Measurements from ENCODE around the gene DQX1.
"Not testable (repeated sequence)": the region's sequence is repeated elsewhere in the genome, so short reads cannot be mapped to it uniquely, and the experiment has no call there.

DQX1 gene

GRCh38 chr2:74491648-74492544 is 34.1 kb downstream of the DQX1 start:
- DNase-seq (ENCODE audit: low spot score), result no peak

GRCh38 chr2:74489906-74490305 is 36.1 kb downstream of the DQX1 start:
- no peak for DNase-seq (ENCODE audit: low spot score)

- no peak for DNase-seq (ENCODE audit: low spot score)
Measured at GRCh38 chr2:74488643-74489481, 37.2 kb downstream of the DQX1 start.

- no peak for DNase-seq (ENCODE audit: low spot score)
Measured at GRCh38 chr2:74486141-74486540, 39.9 kb downstream of the DQX1 start.

- DNase-seq (ENCODE audit: low spot score), result not testable (repeated sequence)
Measured at GRCh38 chr2:74483675-74484164, 42.3 kb downstream of the DQX1 start.

GRCh38 chr2:74482801-74483674 is 43.0 kb downstream of the DQX1 start, which contains the start of the genes CCDC142 and TTC31:
CCDC142 (minus strand) TSS chr2:74482998; CDS start chr2:74482837, 161 bp downstream.
TTC31 (plus strand) TSS chr2:74483081; CDS start chr2:74483096, 15 bp downstream.
- DNase-seq (ENCODE audit: low spot score), result peak; percentile 93

- DNase-seq (ENCODE audit: low spot score), result no peak
Measured at GRCh38 chr2:74481961-74482800, 43.9 kb downstream of the DQX1 start.

GRCh38 chr2:74481431-74481830 is 44.6 kb downstream of the DQX1 start:
- DNase-seq (ENCODE audit: low spot score), result no peak

- no peak for DNase-seq (ENCODE audit: low spot score)
Measured at GRCh38 chr2:74474899-74475298, 51.1 kb downstream of the DQX1 start.

GRCh38 chr2:74474481-74474880 is 51.5 kb downstream of the DQX1 start:
- DNase-seq (ENCODE audit: low spot score), result no peak

GRCh38 chr2:74472945-74473258 is 53.1 kb downstream of the DQX1 start:
- no peak for DNase-seq (ENCODE audit: low spot score)

- peak; percentile 93 for DNase-seq (ENCODE audit: low spot score)
Measured at GRCh38 chr2:74472086-74472944, 53.7 kb downstream of the DQX1 start, which contains the start of gene MRPL53. MRPL53 (minus strand) TSS chr2:74472680; CDS start chr2:74472660, 20 bp downstream.

GRCh38 chr2:74471332-74472065 is 54.5 kb downstream of the DQX1 start:
- DNase-seq (ENCODE audit: low spot score), result no peak

GRCh38 chr2:74470742-74471141 is 55.3 kb downstream of the DQX1 start:
- not testable (repeated sequence) for DNase-seq (ENCODE audit: low spot score)

All from LoVo (cell line).